MM.1S (cell line): ENCODE measurements around the gene SRSF11.

Experiments
- CTCF ChIP-seq: fragments of 300-600 bp; sonication (generic); IDR thresholded peaks from 2 replicates; pipeline ENCODE4 v1.5.1; 2016; ENCODE audit warnings: antibody characterized with exemption, low read length, mixed read lengths
- EZH2 ChIP-seq: fragments of 300-600 bp; sonication (generic); optimal IDR thresholded peaks from 2 replicates; pipeline ENCODE3; 2017; ENCODE audit warnings: low read depth, mild to moderate bottlenecking, antibody characterized with exemption, low read length, mixed read lengths
- EZH2phosphoT487 ChIP-seq: fragments of 300-600 bp; sonication (generic); IDR thresholded peaks from 2 replicates; pipeline ENCODE4 v1.6.1; 2018; ENCODE audit warnings: antibody characterized with exemption, low read length

DNA sequence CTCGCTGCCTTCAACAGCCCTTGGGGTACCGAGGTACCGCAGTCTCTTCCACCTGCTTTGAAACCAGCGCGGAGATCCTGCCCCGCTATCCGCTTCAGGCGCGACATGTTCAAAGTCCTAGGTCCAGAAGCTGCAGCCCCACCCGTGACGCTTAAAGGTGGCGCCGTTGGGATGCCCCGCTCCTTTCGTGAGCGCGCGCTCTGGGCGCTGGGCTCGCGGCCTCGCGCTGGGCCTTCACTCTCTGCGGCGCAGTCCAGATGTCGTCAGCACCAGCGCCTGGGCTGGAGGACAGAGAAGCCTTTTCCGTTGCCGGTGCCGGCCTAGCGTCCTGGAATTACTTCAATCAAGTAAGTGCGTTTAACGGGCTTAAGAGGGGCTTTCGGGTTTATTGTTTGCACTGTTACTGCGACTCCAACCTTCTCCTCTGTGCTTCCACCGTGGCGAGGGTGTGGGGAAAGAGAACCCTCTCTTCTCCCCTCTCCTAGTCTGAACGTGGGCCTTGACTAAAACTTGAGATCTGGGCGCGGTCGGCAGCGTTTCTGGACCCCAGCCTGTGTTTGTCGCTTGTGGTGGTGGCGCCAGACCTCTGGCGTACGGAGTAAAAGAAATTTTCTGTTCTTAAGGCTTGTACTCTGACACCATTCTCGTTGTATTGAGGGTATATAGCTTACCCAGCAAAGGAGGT lies 15.6 kb upstream of the SRSF11 start, which contains the start of gene LRRC40:
- no peak for TF ChIP-seq CTCF
- TF ChIP-seq EZH2phosphoT487 = no peak
- no peak for TF ChIP-seq EZH2
